Stimulated activated CD4-positive, alpha-beta T cell treated with anti-CD3 and anti-CD28 coated beads, Interleukin-4, amount 100 ng/mL, for 24 hours (primary cell): ENCODE results near the gene ENSA.
"Not testable (repeated sequence)": the region's sequence is repeated elsewhere in the genome, so short reads cannot be mapped to it uniquely, and the experiment has no call there.

Source experiments
- DNase-seq: peaks from one replicate; pipeline ENCODE4 v3.0.0-alpha.2; 2020

Gene ENSA, protein sequence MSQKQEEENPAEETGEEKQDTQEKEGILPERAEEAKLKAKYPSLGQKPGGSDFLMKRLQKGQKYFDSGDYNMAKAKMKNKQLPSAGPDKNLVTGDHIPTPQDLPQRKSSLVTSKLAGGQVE

GRCh38 chr1:150629115-150629928 is at the start of gene ENSA:
ENSA (minus strand) TSS chr1:150629612; CDS start chr1:150629470, 142 bp downstream.
- DNase-seq: peak; percentile 97

GRCh38 chr1:150678988-150679387 is 49.6 kb upstream of the ENSA start:
- DNase-seq: no peak

GRCh38 chr1:150674881-150675280 is 45.5 kb upstream of the ENSA start:
- no peak for DNase-seq

DNA sequence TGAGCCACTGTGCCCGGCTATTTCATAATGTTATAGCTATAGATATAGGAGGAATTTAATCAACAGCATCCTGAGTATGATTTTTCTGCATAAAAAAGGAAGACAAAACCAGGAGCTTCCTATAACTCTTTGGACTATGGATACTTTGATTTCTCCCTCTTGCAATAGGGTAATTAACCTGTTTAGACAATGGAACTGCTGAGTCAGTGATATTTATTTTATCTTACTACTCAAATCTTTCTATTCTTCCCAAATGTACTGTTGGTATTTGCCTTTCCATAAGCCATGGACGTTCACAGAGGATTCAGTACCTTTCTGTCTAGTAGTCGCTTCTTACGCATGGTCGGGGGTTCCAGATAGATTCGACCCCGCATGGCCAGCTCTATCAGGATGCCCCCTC is 33.9 kb upstream of the ENSA start:
- no peak for DNase-seq

DNA sequence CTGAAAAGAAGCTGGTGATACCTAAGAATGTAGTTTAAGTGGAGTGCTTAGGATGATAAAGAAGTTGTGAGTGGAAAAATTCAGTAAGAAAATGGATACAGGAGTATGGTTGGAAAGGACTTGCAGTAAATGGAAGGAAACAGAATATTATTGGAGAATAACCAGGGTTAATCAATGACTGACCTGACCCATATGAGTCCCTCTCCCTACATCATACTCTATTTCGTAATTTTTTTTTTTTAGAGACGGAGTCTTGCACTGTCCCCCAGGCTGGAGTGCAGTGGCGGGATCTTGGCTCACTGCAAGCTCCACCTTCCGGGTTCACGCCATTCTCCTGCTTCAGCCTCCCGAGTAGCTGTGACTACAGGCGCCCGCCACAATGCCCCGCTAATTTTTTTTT is 33.4 kb upstream of the ENSA start:
- no peak for DNase-seq

- DNase-seq: no peak
Observed at GRCh38 chr1:150661156-150661555, 31.7 kb upstream of the ENSA start.

GRCh38 chr1:150660584-150660983 is 31.2 kb upstream of the ENSA start:
- DNase-seq: no peak

DNA sequence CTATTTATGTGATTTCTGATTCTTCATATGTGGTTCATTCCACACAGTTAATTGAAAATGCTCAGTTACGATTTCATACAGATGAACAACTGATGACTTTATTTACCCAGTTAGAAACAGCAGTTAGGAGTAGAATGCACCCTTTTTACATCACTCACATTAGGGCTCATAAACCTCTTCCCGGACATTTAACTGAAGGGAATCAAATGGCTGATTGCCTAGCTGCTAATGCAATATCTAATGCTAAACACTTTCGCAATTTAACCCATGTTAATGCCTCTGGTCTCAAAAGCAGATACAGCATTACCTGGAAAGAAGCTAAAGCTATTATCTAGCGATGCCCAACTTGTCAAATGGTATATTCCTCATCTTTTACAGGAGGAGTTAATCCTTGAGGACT is 27.7 kb upstream of the ENSA start:
- DNase-seq: not testable (repeated sequence)

- DNase-seq: not testable (repeated sequence)
Observed at GRCh38 chr1:150654635-150655034, 25.2 kb upstream of the ENSA start.

DNA sequence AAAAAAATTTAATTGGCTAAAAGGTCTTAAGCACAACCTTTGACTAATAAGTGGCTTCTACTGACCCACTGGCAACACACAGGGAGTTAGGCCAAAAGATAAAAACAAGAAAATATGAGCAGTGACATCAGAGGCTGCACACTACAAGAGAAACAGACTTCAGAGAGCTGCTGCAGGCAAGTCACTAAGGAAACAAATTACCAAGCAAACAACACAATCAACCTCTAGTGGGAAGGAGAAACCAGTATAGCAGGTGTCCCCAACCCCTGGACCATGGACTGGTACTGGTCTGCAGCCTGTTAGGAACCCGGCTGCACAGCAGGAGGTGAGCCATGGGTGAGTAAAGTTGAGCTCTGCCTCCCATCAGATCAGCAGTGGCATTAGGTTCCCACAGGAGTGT is 20.8 kb upstream of the ENSA start:
- DNase-seq: no peak

DNA sequence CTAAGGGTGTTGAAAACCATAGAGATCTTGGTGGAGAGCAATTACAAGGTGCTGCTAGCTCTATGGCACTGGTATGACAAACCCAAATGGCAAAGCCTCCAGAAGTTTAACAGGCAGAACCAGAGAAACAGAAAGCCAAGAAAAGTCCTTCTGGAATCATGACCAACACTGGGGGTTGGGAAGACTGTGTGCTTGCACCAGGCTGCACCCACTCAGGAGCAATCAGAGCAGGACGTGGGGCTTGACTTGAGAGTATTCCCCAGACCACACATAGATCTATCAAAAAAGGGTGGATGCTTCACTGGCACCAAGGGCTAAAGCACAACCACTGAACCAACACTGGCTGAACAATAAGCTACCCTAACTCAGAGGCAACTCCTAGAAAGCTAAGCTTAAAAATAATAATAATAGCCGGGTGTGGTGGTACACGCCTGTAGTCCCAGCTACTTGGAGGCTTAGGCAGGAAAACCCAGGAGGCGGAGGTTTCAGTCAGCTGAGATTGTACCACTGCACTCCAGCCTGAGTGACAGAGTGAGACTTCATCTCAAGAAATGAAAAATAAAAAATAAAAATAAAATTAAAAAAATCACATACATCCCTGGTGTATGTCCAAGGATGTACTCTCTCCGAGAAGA is 20.1 kb upstream of the ENSA start:
- no peak for DNase-seq

GRCh38 chr1:150642296-150642695 is 12.9 kb upstream of the ENSA start:
- DNase-seq: no peak

- DNase-seq: not testable (repeated sequence)
Observed at GRCh38 chr1:150641126-150641815, 11.9 kb upstream of the ENSA start.

DNA sequence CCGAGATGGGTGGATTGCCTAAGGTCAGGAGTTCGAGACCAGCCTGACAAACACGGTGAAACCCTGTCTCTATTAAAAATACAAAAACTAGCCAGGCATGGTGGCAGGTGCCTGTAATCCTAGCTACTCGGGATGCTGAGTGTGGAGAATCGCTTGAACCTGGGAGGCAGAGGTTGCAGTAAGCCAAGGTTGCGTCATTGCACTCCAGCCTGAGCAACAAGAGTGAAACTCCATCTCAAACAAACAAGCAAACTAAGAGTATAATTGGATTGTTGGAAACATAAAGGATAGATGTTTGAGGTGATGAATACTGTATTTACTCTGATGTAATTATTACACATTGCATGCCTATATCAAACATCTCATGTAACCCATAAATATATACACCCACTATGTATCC is 9.0 kb upstream of the ENSA start:
- DNase-seq: not testable (repeated sequence)

DNA sequence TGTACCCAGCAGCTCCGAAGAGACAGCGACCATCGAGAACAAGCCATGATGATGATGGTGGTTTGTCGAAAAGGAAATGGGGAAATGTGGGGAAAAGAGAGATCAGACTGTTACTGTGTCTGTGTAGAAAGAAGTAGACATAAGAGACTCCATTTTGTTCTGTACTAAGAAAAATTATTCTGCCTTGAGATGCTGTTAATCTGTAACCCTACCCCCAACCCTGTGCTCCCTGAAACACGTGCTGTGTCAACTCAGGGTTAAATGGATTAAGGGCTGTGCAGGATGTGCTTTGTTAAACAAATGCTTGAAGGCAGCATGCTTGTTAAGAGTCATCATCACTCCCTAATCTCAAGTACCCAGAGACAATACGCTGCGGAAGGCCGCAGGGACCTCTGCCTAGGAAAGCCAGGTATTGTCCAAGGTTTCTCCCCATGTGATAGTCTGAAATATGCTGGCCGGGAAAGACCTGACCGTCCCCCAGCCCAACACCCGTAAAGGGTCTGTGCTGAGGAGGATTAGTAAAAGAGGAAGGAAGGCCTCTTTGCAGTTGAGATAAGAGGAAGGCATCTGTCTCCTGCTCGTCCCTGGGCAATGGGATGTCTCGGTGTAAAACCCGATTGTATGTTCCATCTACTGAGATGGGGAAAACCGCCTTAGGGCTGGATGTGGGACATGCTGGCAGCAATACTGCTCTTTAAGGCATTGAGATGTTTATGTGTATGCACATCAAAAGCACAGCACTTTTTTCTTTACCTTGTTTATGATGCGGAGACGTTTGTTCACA is 5.6 kb upstream of the ENSA start:
- not testable (repeated sequence) for DNase-seq

GRCh38 chr1:150628766-150629114 is 672 bp downstream of the ENSA start:
- no peak for DNase-seq

GRCh38 chr1:150627826-150628410 is 1.5 kb downstream of the ENSA start:
- no peak for DNase-seq

- DNase-seq: peak; percentile 53
Observed at GRCh38 chr1:150626150-150626549, 3.3 kb downstream of the ENSA start.

- DNase-seq: not testable (repeated sequence)
Observed at GRCh38 chr1:150624546-150624945, 4.9 kb downstream of the ENSA start.

GRCh38 chr1:150624134-150624533 is 5.3 kb downstream of the ENSA start:
- DNase-seq: not testable (repeated sequence)

GRCh38 chr1:150622303-150622975 is 7.0 kb downstream of the ENSA start:
- no peak for DNase-seq
